ENCODE measurements around the gene JKAMP. TPM values are rescaled to one million over a fixed set of nuclear protein-coding genes. Genes with fewer than 3 reads are reported as not detected.
A peak's percentile ranks its signal among the peaks of the same experiment; 100 is the strongest.

JKAMP gene, protein sequence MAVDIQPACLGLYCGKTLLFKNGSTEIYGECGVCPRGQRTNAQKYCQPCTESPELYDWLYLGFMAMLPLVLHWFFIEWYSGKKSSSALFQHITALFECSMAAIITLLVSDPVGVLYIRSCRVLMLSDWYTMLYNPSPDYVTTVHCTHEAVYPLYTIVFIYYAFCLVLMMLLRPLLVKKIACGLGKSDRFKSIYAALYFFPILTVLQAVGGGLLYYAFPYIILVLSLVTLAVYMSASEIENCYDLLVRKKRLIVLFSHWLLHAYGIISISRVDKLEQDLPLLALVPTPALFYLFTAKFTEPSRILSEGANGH
- total RNA-seq (10 to 100 TPM; 76.7 to 81.4 TPM), polyA plus RNA-seq (ENCODE audit: insufficient read depth, low read depth, low replicate concordance) (87.2 TPM)
- long read RNA-seq, donor 1, transcript JKAMP-201 (7 exons, 1,726 nt), result major isoform, 20 of 46 reads
- long read RNA-seq, donor 1, transcript JKAMP-203 (7 exons, 1,636 nt), result minor isoform, 8 of 46 reads
- long read RNA-seq, donor 1, partial matches to known transcripts, result 11 of 46 reads
- long read RNA-seq, donor 1, other reads (novel, unspliced or antisense), result 0 of 46 reads
- long read RNA-seq, donor 2, transcript JKAMP-201 (7 exons, 1,726 nt), result major isoform, 11 of 27 reads
- long read RNA-seq, donor 2, transcript JKAMP-203 (7 exons, 1,636 nt), result minor isoform, 5 of 27 reads
- long read RNA-seq, donor 2, partial matches to known transcripts, result 8 of 27 reads
- long read RNA-seq, donor 2, other reads (novel, unspliced or antisense), result 0 of 27 reads

GRCh38 chr14:59483819-59484638 lies at the start of gene JKAMP, which contains the start of gene L3HYPDH:
Gene JKAMP, plus strand, starts transcription at chr14:59484517. Its CDS starts 73 bp downstream, at chr14:59484590.
Gene L3HYPDH, minus strand, starts transcription at chr14:59484408. Its CDS starts 92 bp downstream, at chr14:59484316.
- peak within 1 kb of the TSS; percentile 97 for H3K27ac ChIP-seq
- peaks cover 33% of the 10 kb centered on the region for H3K4me1 ChIP-seq
- WGBS, 2 donors, result 0% methylated on average over 5 to 12 of the region's 92 CpGs
- DNase-seq, result peak; percentile 99
- peak within 1 kb of the TSS; percentile 85 to 91 for H3K4me3 ChIP-seq
- H3K9me3 ChIP-seq, result no peaks in the 10 kb centered on the region
- H3K27me3 ChIP-seq, result no peaks in the 10 kb centered on the region
- TF ChIP-seq POLR2A (IDR thresholded peaks at IDR 0.05), result peak; percentile 8
- TF ChIP-seq, protein P1, sequence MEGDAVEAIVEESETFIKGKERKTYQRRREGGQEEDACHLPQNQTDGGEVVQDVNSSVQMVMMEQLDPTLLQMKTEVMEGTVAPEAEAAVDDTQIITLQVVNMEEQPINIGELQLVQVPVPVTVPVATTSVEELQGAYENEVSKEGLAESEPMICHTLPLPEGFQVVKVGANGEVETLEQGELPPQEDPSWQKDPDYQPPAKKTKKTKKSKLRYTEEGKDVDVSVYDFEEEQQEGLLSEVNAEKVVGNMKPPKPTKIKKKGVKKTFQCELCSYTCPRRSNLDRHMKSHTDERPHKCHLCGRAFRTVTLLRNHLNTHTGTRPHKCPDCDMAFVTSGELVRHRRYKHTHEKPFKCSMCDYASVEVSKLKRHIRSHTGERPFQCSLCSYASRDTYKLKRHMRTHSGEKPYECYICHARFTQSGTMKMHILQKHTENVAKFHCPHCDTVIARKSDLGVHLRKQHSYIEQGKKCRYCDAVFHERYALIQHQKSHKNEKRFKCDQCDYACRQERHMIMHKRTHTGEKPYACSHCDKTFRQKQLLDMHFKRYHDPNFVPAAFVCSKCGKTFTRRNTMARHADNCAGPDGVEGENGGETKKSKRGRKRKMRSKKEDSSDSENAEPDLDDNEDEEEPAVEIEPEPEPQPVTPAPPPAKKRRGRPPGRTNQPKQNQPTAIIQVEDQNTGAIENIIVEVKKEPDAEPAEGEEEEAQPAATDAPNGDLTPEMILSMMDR (IDR thresholded peaks at IDR 0.05), result peak in 2 of 3 experiments; percentile 43 to 60
- intact Hi-C loops (cut with DNase I; ENCODE audit: low total_unique reads), result no loop called here
- no peaks in the 10 kb centered on the region for H3K36me3 ChIP-seq (ENCODE audit: low read depth, missing control alignments)

GRCh38 chr14:59435101-59435500 lies 49.2 kb upstream of the JKAMP start:
- Histone ChIP-seq H3K27me3 (no peaks in the 10 kb centered on the region), H3K4me3 (no peak overlapping the region), H3K27ac (no peak overlapping the region), H3K4me1 (no peaks in the 10 kb centered on the region), H3K9me3 (no peaks in the 10 kb centered on the region), H3K36me3 (ENCODE audit: low read depth, missing control alignments) (no peaks in the 10 kb centered on the region)
- TF ChIP-seq, protein P1 (IDR thresholded peaks at IDR 0.05), result no peak
- no peak for TF ChIP-seq POLR2A (IDR thresholded peaks at IDR 0.05)
- no peak for DNase-seq
- intact Hi-C loops (cut with DNase I; ENCODE audit: low total_unique reads), result no loop called here
- WGBS, 2 donors, result 87 to 92% methylated on average over 3 of the region's 3 CpGs

DNA sequence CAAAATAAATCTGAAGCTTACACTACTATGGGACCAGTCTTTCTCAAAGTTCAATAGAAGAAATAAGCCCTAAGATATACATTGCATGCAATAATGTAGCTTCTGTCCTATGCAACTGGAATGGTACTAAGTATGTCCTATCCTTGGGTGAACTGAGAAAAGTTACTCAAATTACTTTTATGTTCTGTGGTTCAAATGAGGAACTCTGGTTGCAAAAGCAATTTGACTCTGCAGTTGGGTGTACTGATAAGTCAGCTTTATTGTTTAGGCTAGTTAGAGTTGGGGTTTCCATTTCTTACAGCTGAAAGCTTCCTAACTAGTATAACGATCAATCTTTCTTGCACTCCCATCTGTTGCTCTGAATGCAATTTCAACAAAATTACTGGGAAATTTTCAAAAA lies 48.3 kb upstream of the JKAMP start:
- H3K27ac ChIP-seq, result no peak overlapping the region
- no peaks in the 10 kb centered on the region for H3K4me1 ChIP-seq
- WGBS, 2 donors, result 89 to 91% methylated on average over 1 of the region's 1 CpG
- intact Hi-C loops (cut with DNase I; ENCODE audit: low total_unique reads), result no loop called here
- no peaks in the 10 kb centered on the region for H3K36me3 ChIP-seq (ENCODE audit: low read depth, missing control alignments)
- DNase-seq, result no peak
- no peaks in the 10 kb centered on the region for H3K9me3 ChIP-seq
- no peak for TF ChIP-seq POLR2A (IDR thresholded peaks at IDR 0.05)
- TF ChIP-seq, protein P1 (IDR thresholded peaks at IDR 0.05), result no peak
- H3K27me3 ChIP-seq, result no peaks in the 10 kb centered on the region
- no peak overlapping the region for H3K4me3 ChIP-seq

- no peaks in the 10 kb centered on the region for H3K27me3 ChIP-seq
- intact Hi-C loops (cut with DNase I; ENCODE audit: low total_unique reads), result no loop called here
- no peaks in the 10 kb centered on the region for H3K9me3 ChIP-seq
- no peak overlapping the region for H3K4me3 ChIP-seq
- no peak for DNase-seq
- no peak overlapping the region for H3K27ac ChIP-seq
- 93 to 95% methylated on average over 1 of the region's 1 CpG for WGBS, 2 donors
- TF ChIP-seq, protein P1 (IDR thresholded peaks at IDR 0.05), result no peak
- TF ChIP-seq POLR2A (IDR thresholded peaks at IDR 0.05), result no peak
- H3K36me3 ChIP-seq (ENCODE audit: low read depth, missing control alignments), result no peaks in the 10 kb centered on the region
- no peaks in the 10 kb centered on the region for H3K4me1 ChIP-seq
These were observed 46.1 kb upstream of the JKAMP start for GRCh38 chr14:59438195-59438647.
